ENCODE results near the gene YTHDF1. TPM values are rescaled to one million over a fixed set of nuclear protein-coding genes. Genes with fewer than 3 reads are reported as not detected.
A peak's percentile ranks its signal among the peaks of the same experiment; 100 is the strongest.

Gene YTHDF1
- polyA plus RNA-seq, 1 donor: 31.7 TPM

- DNase-seq: no peak
Observed at GRCh38 chr20:63248835-63249591, 33.1 kb upstream of the YTHDF1 start.

GRCh38 chr20:63247671-63248228, 31.8 kb upstream of the YTHDF1 start:
- DNase-seq: no peak

- no peak for DNase-seq
Observed at GRCh38 chr20:63246490-63247288, 30.8 kb upstream of the YTHDF1 start.

GRCh38 chr20:63244468-63244867, 28.5 kb upstream of the YTHDF1 start:
- no peak for DNase-seq

- DNase-seq: no peak
Observed at GRCh38 chr20:63243604-63244247, 27.8 kb upstream of the YTHDF1 start.

GRCh38 chr20:63242736-63243135, 26.8 kb upstream of the YTHDF1 start:
- DNase-seq: no peak

GRCh38 chr20:63241272-63241671, 25.3 kb upstream of the YTHDF1 start:
- DNase-seq: no peak

- DNase-seq: no peak
Observed at GRCh38 chr20:63240004-63240403, 24.1 kb upstream of the YTHDF1 start.

- no peak for DNase-seq
Observed at GRCh38 chr20:63239431-63239830, 23.5 kb upstream of the YTHDF1 start.

- DNase-seq: no peak
Observed at GRCh38 chr20:63238514-63239125, 22.7 kb upstream of the YTHDF1 start.

- no peak for DNase-seq
Observed at GRCh38 chr20:63238031-63238430, 22.1 kb upstream of the YTHDF1 start.

- DNase-seq: no peak
Observed at GRCh38 chr20:63236116-63236837, 20.3 kb upstream of the YTHDF1 start.

- DNase-seq: no peak
Observed at GRCh38 chr20:63235399-63235983, 19.6 kb upstream of the YTHDF1 start, which contains the start of gene BIRC7. TSS of gene BIRC7 (plus strand) at chr20:63235905. CDS start at chr20:63236097, 192 bp downstream.

GRCh38 chr20:63234693-63235398, 18.9 kb upstream of the YTHDF1 start:
- no peak for DNase-seq

- no peak for DNase-seq
Observed at GRCh38 chr20:63233924-63234323, 18.0 kb upstream of the YTHDF1 start.

GRCh38 chr20:63233061-63233344, 17.1 kb upstream of the YTHDF1 start:
- DNase-seq: no peak

GRCh38 chr20:63232235-63233060, 16.5 kb upstream of the YTHDF1 start:
- DNase-seq: no peak

- DNase-seq: peak; percentile 76
Observed at GRCh38 chr20:63230800-63231268, 14.9 kb upstream of the YTHDF1 start.

GRCh38 chr20:63228806-63229205, 12.9 kb upstream of the YTHDF1 start:
- DNase-seq: no peak

- DNase-seq: no peak
Observed at GRCh38 chr20:63227260-63227659, 11.3 kb upstream of the YTHDF1 start.
